SW 1271 (cell line): ENCODE data around the gene FAT2.

Experiments
- DNase-seq, 2 experiments: peaks; one replicate each; lab custom pipeline; 2025; lab: John Stamatoyannopoulos, UW

The FAT2 gene

GRCh38 chr5:151553130-151553670 lies 37.9 kb downstream of the FAT2 start:
- DNase-seq = no peak

- no peak for DNase-seq
These were observed 39.1 kb downstream of the FAT2 start for GRCh38 chr5:151551985-151552384.

GRCh38 chr5:151550146-151550545 lies 41.0 kb downstream of the FAT2 start:
- DNase-seq = no peak

- no peak for DNase-seq
These were observed 41.4 kb downstream of the FAT2 start for GRCh38 chr5:151549713-151550112.

GRCh38 chr5:151547364-151547763 lies 43.8 kb downstream of the FAT2 start:
- DNase-seq = no peak

- DNase-seq = no peak
These were observed 49.6 kb downstream of the FAT2 start for GRCh38 chr5:151541571-151541970.
